Endodermal cell (in vitro differentiated cells): ENCODE measurements around the gene AXDND1. TPM values are rescaled to one million over a fixed set of nuclear protein-coding genes. Genes with fewer than 3 reads are reported as not detected.
A peak's percentile ranks its signal among the peaks of the same experiment; 100 is the strongest.

ENCODE experiments used
- DNase-seq: peaks from one replicate; pipeline ENCODE4 v3.0.0-alpha.2; 2017
- H3K27ac ChIP-seq: 2 replicates; pipeline ENCODE4 v1.5.1; 2013; ENCODE audit warnings: mild to moderate bottlenecking, low read depth, low read length, moderate library complexity
- H3K27me3 ChIP-seq: 2 replicates; pipeline ENCODE4 v1.6.1; 2013; ENCODE audit warnings: mild to moderate bottlenecking, low read length, moderate library complexity; ENCODE audit not compliant: insufficient read depth, control insufficient read depth, poor library complexity, severe bottlenecking
- H3K36me3 ChIP-seq: 2 replicates; pipeline ENCODE4 v1.7.0; 2013; ENCODE audit warnings: mild to moderate bottlenecking, low read length, moderate library complexity; ENCODE audit not compliant: control insufficient read depth, insufficient read depth
- H3K4me1 ChIP-seq: one replicate; pipeline ENCODE4 v1.7.0; 2013; ENCODE audit warnings: low read length; ENCODE audit not compliant: control insufficient read depth, insufficient read depth
- H3K4me3 ChIP-seq: 2 replicates; pipeline ENCODE4 v1.5.1; 2013; ENCODE audit warnings: mild to moderate bottlenecking, low read length, moderate library complexity
- H3K9ac ChIP-seq: 2 replicates; pipeline ENCODE4 v1.6.1; 2013; ENCODE audit warnings: mild to moderate bottlenecking, low read length, moderate library complexity; ENCODE audit not compliant: poor library complexity, severe bottlenecking; ENCODE audit errors: extremely low read depth
- H3K9me3 ChIP-seq: 2 replicates; pipeline ENCODE4 v1.6.1; 2013; ENCODE audit warnings: mild to moderate bottlenecking, low read length, moderate library complexity; ENCODE audit not compliant: control insufficient read depth
- H3K27ac Mint-ChIP-seq: 2 replicates; pipeline ENCODE4 v1.8.0; 2020; ENCODE audit warnings: mixed read lengths
- H3K27me3 Mint-ChIP-seq: 2 replicates; pipeline ENCODE4 v1.8.0; 2021; ENCODE audit warnings: mild to moderate bottlenecking, mixed read lengths; ENCODE audit not compliant: insufficient read depth
- H3K36me3 Mint-ChIP-seq: 2 replicates; pipeline ENCODE4 v1.8.0; 2020; ENCODE audit warnings: low read depth, mixed read lengths
- H3K4me1 Mint-ChIP-seq: 2 replicates; pipeline ENCODE4 v1.8.0; 2020; ENCODE audit warnings: mixed read lengths
- H3K4me3 Mint-ChIP-seq: 2 replicates; pipeline ENCODE4 v1.8.0; 2020; ENCODE audit warnings: mild to moderate bottlenecking, moderate library complexity, mixed read lengths
- H3K9me3 Mint-ChIP-seq: 2 replicates; pipeline ENCODE4 v1.8.0; 2020; ENCODE audit warnings: mild to moderate bottlenecking, mixed read lengths
- WGBS, 2 experiments: methylation state at CpG; one replicate each; pipeline versions ENCODE4 v1.1.5 to v1.1.7; 2013; ENCODE audit warnings: missing lambda C conversion rate in 2 of 2, mixed read lengths in 1 of 2; ENCODE audit not compliant: insufficient coverage in 1 of 2, insufficient read length in 1 of 2; 5-methylcytosine and 5-hydroxymethylcytosine counted together
- total RNA-seq, 2 donors: library from RNA; stranded (reverse); fragmentation: NEBNext Ultra II Directional in 1 of 2; extraction: Animal tissue kit (Norgen Biotek cat#: 25700) in 1 of 2; gene quantifications; 2 replicates in 1 of 2; 3 replicates in 1 of 2; pipeline ENCODE4 v1.2.1, GENCODE V29; 2021
- TF ChIP-seq, protein P1 (sequence below): fragments of 200-600 bp; sonication (generic); conservative IDR thresholded peaks from 2 replicates; pipeline ENCODE4 v1.5.0; 2021; ENCODE audit warnings: antibody characterized with exemption, mild to moderate bottlenecking

AXDND1 gene
- total RNA-seq, 2 donors from 2014 or later: 0.69 to 1.3 TPM

DNA sequence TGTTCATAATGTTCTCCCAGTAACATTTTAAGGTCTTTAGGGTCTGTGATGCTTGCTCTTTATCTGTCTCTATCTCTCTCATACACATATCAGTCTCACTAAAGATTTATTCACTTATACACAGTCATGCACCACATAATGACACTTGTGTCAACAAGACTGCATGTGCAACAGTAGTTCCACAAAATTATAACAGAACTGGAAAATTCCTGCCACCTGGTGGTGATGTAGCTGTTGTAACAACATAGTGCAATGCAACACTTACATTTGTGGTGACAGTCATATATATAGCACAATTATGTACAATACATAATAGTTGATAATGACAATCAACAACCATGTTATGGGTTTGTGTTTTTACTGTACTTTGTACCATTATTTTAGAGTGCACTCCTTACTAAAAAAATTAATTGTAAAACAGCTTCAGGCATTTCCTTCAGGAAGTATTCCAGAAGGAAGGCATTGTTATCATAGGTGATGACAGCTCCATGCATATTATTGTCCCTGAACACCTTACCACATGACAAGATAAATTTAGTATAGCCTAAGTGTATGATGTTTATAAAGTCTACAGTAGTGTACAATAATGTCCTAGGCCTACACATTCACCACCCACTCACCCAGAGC is 234.0 kb downstream of the AXDND1 start:
- peaks cover 15% of the 10 kb centered on the region for H3K27me3 Mint-ChIP-seq
- H3K9me3 Mint-ChIP-seq: peaks cover 15% of the 10 kb centered on the region
- no peaks in the 10 kb centered on the region for H3K9me3 ChIP-seq
- TF ChIP-seq, protein P1, sequence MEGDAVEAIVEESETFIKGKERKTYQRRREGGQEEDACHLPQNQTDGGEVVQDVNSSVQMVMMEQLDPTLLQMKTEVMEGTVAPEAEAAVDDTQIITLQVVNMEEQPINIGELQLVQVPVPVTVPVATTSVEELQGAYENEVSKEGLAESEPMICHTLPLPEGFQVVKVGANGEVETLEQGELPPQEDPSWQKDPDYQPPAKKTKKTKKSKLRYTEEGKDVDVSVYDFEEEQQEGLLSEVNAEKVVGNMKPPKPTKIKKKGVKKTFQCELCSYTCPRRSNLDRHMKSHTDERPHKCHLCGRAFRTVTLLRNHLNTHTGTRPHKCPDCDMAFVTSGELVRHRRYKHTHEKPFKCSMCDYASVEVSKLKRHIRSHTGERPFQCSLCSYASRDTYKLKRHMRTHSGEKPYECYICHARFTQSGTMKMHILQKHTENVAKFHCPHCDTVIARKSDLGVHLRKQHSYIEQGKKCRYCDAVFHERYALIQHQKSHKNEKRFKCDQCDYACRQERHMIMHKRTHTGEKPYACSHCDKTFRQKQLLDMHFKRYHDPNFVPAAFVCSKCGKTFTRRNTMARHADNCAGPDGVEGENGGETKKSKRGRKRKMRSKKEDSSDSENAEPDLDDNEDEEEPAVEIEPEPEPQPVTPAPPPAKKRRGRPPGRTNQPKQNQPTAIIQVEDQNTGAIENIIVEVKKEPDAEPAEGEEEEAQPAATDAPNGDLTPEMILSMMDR: peak; percentile 69
- no peaks in the 10 kb centered on the region for H3K4me1 Mint-ChIP-seq
- no peak overlapping the region for H3K4me3 ChIP-seq
- H3K27ac Mint-ChIP-seq: no peak overlapping the region
- no peak overlapping the region for H3K4me3 Mint-ChIP-seq
- no peak for DNase-seq
- H3K4me1 ChIP-seq: no peaks in the 10 kb centered on the region
- H3K27me3 ChIP-seq: peaks cover 4% of the 10 kb centered on the region
- H3K9ac ChIP-seq: no peak overlapping the region
- H3K36me3 Mint-ChIP-seq: no peaks in the 10 kb centered on the region
- H3K27ac ChIP-seq: no peak overlapping the region
- H3K36me3 ChIP-seq: no peaks in the 10 kb centered on the region

DNA sequence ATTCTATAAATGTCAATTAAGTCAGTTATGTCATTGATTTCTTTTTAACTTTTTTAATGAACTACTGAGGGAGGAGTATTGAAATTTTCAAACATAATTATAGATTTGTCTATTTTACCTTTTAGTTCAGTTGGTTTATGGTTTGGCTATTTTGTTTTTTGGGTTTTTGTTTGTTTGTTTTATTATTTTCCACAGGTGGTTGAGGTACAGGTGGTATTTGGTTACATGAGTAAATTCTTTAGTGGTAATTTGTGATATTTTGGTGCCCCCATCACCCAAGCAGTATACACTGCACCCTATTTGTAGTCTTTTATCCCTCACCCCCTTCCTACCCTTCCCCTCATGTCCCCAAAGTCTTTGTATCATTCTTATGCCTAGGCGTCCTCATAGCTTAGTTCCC is 235.3 kb downstream of the AXDND1 start:
- H3K9me3 ChIP-seq: no peaks in the 10 kb centered on the region
- WGBS, 2 experiments: 79% methylated on average over 1 of the region's 1 CpG; no CpG with 5 or more reads in 1 of the 2 experiments
- H3K4me1 ChIP-seq: no peaks in the 10 kb centered on the region
- no peak overlapping the region for H3K4me3 Mint-ChIP-seq
- no peak overlapping the region for H3K27ac Mint-ChIP-seq
- no peaks in the 10 kb centered on the region for H3K36me3 ChIP-seq
- peaks cover 9% of the 10 kb centered on the region for H3K27me3 Mint-ChIP-seq
- H3K4me3 ChIP-seq: no peak overlapping the region
- H3K9me3 Mint-ChIP-seq: peaks cover 15% of the 10 kb centered on the region
- no peaks in the 10 kb centered on the region for H3K36me3 Mint-ChIP-seq
- no peak overlapping the region for H3K27ac ChIP-seq
- H3K9ac ChIP-seq: no peak overlapping the region
- TF ChIP-seq, protein P1: no peak
- H3K27me3 ChIP-seq: no peaks in the 10 kb centered on the region
- no peak for DNase-seq
- H3K4me1 Mint-ChIP-seq: no peaks in the 10 kb centered on the region

Other genes with a start within 250 kb of the AXDND1 start
- gene ABL2, start 136.3 kb upstream of the AXDND1 start, total RNA-seq: 10 to 100 TPM; 20.2 to 28.0 TPM
- gene SOAT1, start 72.2 kb upstream of the AXDND1 start, total RNA-seq: 10 to 100 TPM; 34.2 to 41.9 TPM
- not detected for gene NPHS2, start 210.0 kb downstream of the AXDND1 start, total RNA-seq
- under 1 TPM; 0.18 to 0.64 TPM for gene TDRD5, start 225.9 kb downstream of the AXDND1 start, total RNA-seq